Lung (tissue), 12 donors: ENCODE data around the gene FGF12. TPM values are rescaled to one million over a fixed set of nuclear protein-coding genes. Genes with fewer than 3 reads are reported as not detected.
A peak's percentile ranks its signal among the peaks of the same experiment; 100 is the strongest.

Experiments used
- ATAC-seq: fragments of 200-7000 bp; cut with Tn5 transposase; one replicate; pipeline ENCODE4 v1.9.1; 2020; ENCODE audit warnings: moderate number of reproducible peaks; ENCODE audit not compliant: insufficient read depth, low FRiP score
- DNase-seq, 3 donors: peaks; one replicate each; pipeline ENCODE4 v3.0.0-alpha.2; 2013 to 2017
- H3K27ac ChIP-seq, 2 donors: one replicate each; pipeline ENCODE4 v1.5.1; 2013; ENCODE audit warnings: mild to moderate bottlenecking in 2 of 2, moderate library complexity in 2 of 2, control low read depth in 1 of 2, inconsistent platforms in 1 of 2, low read depth in 1 of 2, low read length in 1 of 2
- H3K27me3 ChIP-seq, 3 donors: one replicate each; pipeline ENCODE4 v1.5.1; 2013; ENCODE audit warnings: low read length in 2 of 3; ENCODE audit not compliant: control insufficient read depth in 3 of 3, insufficient read depth in 3 of 3
- H3K36me3 ChIP-seq, 4 donors: one replicate each; pipeline ENCODE4 v1.5.1; 2013; ENCODE audit warnings: low read length in 4 of 4, mild to moderate bottlenecking in 1 of 4, moderate library complexity in 1 of 4; ENCODE audit not compliant: control insufficient read depth in 4 of 4, insufficient read depth in 4 of 4
- H3K4me1 ChIP-seq, 5 donors: one replicate each; pipeline ENCODE4 v1.5.1; 2013; ENCODE audit warnings: low read length in 5 of 5, mild to moderate bottlenecking in 2 of 5, moderate library complexity in 1 of 5; ENCODE audit not compliant: control insufficient read depth in 5 of 5, insufficient read depth in 5 of 5
- H3K4me3 ChIP-seq: one replicate; pipeline ENCODE4 v1.5.1; 2013; ENCODE audit warnings: mild to moderate bottlenecking, control low read depth, moderate library complexity
- H3K9ac ChIP-seq, 2 donors: one replicate each; pipeline ENCODE4 v1.5.1; 2013; ENCODE audit warnings: low read length in 2 of 2, control low read depth in 1 of 2; ENCODE audit not compliant: insufficient read depth in 1 of 2
- H3K9me3 ChIP-seq, 4 donors: one replicate each; pipeline ENCODE4 v1.5.1; 2013; ENCODE audit warnings: low read length in 3 of 4, mild to moderate bottlenecking in 1 of 4, moderate library complexity in 1 of 4; ENCODE audit not compliant: control insufficient read depth in 4 of 4, insufficient read depth in 3 of 4
- CTCF ChIP-seq: IDR thresholded peaks from 2 replicates; pipeline ENCODE4 v1.5.1; 2012; ENCODE audit warnings: mild to moderate bottlenecking; ENCODE audit errors: control extremely low read depth, extremely low read depth
- WGBS, 2 donors: extraction: QIAGEN DNeasy Blood & Tissue Kit; methylation state at CpG; one replicate each; pipeline ENCODE4 v1.1.7; 2013; 5-methylcytosine and 5-hydroxymethylcytosine counted together
- polyA plus RNA-seq, 2 donors: library from polyadenylated mRNA; stranded (reverse); fragments of 200-250 nt; gene quantifications; one replicate each; pipeline ENCODE4 v1.2.1, GENCODE V29; 2013
- total RNA-seq, 2 donors: library from RNA; depleted of rRNA in 1 of 2; stranded (reverse); fragments of >200 nt in 1 of 2; gene quantifications; one replicate each; pipeline ENCODE4 v1.2.1, GENCODE V29; 2014 to 2021
- donor health status: control.
- donor health status: control.
- donor health status: Bipolar disorder and iron deficiency.
- donor health status: healthy.
- donor health status: DM: yes; HTN: yes; CAD: no.

Gene FGF12
- total and polyA plus RNA-seq, 4 donors: 0.23 to 6.0 (median 1.7) TPM

GRCh38 chr3:192514081-192514753 lies 213.1 kb downstream of the FGF12 start:
- peaks cover 0 to 14% (median 11%) of the 10 kb centered on the region in 5 donors for H3K4me1 ChIP-seq
- DNase-seq: peak; percentile 40 to 80 (median 60)
- H3K9ac ChIP-seq: no peak overlapping the region
- ATAC-seq: no peak
- H3K36me3 ChIP-seq: no peaks in the 10 kb centered on the region
- WGBS, 2 donors: 2 to 7% methylated on average over 39 of the region's 39 CpGs
- no peak for TF ChIP-seq CTCF
- peaks cover 0 to 31% (median 13%) of the 10 kb centered on the region in 3 donors for H3K27me3 ChIP-seq
- H3K9me3 ChIP-seq: peaks cover 0 to 2% (median 0%) of the 10 kb centered on the region in 4 donors
- no peak overlapping the region for H3K27ac ChIP-seq
- no peak overlapping the region for H3K4me3 ChIP-seq

GRCh38 chr3:192505731-192506130 lies 221.6 kb downstream of the FGF12 start:
- peaks cover 0 to 3% (median 0%) of the 10 kb centered on the region in 5 donors for H3K4me1 ChIP-seq
- H3K9me3 ChIP-seq: no peaks in the 10 kb centered on the region
- TF ChIP-seq CTCF: no peak
- no peak overlapping the region for H3K4me3 ChIP-seq
- DNase-seq (no peak), ATAC-seq (no peak)
- no peak overlapping the region for H3K9ac ChIP-seq
- no peaks in the 10 kb centered on the region for H3K27me3 ChIP-seq
- no peak overlapping the region for H3K27ac ChIP-seq
- 65 to 68% methylated on average over 6 of the region's 6 CpGs for WGBS, 2 donors
- no peaks in the 10 kb centered on the region for H3K36me3 ChIP-seq

GRCh38 chr3:192501401-192501800 lies 225.9 kb downstream of the FGF12 start:
- 75 to 82% methylated on average over 3 of the region's 3 CpGs for WGBS, 2 donors
- DNase-seq (no peak), ATAC-seq (no peak)
- Histone ChIP-seq H3K36me3 (no peaks in the 10 kb centered on the region), H3K4me3 (no peak overlapping the region), H3K9ac (no peak overlapping the region), H3K27me3 (no peaks in the 10 kb centered on the region), H3K4me1 (peaks cover 0 to 11% (median 0%) of the 10 kb centered on the region in 5 donors), H3K27ac (peak overlapping the region in 1 of 2 donors; percentile 45), H3K9me3 (no peaks in the 10 kb centered on the region)
- no peak for TF ChIP-seq CTCF
